ENCODE results near the gene OSBPL3. TPM values are rescaled to one million over a fixed set of nuclear protein-coding genes. Genes with fewer than 3 reads are reported as not detected.
A peak's percentile ranks its signal among the peaks of the same experiment; 100 is the strongest.

Gene OSBPL3
- total and polyA plus RNA-seq, 2 donors from 2014 or later: 8.6 to 40.5 TPM

- Histone ChIP-seq H3K36me3 (ENCODE audit: control insufficient read depth in 2 of 3, insufficient read depth in 3 of 3, low read length in 3 of 3) (no peaks in the 10 kb centered on the region), H3K4me3 (ENCODE audit: low read length in 3 of 3) (no peak overlapping the region), H3K4me1 (ENCODE audit: control insufficient read depth in 2 of 3, insufficient read depth in 2 of 3, low read depth in 1 of 3, low read length in 3 of 3) (no peaks in the 10 kb centered on the region), H3K9me3 (ENCODE audit: control insufficient read depth in 2 of 3, insufficient read depth in 1 of 3, low read length in 3 of 3) (no peaks in the 10 kb centered on the region), H3K27ac (ENCODE audit: low read depth in 2 of 2, low read length in 2 of 2) (no peak overlapping the region), H3K9ac (ENCODE audit: low read length in 3 of 3) (no peak overlapping the region), H3K27me3 (ENCODE audit: control insufficient read depth, insufficient read depth, low read length) (no peaks in the 10 kb centered on the region)
- TF ChIP-seq, protein P1, sequence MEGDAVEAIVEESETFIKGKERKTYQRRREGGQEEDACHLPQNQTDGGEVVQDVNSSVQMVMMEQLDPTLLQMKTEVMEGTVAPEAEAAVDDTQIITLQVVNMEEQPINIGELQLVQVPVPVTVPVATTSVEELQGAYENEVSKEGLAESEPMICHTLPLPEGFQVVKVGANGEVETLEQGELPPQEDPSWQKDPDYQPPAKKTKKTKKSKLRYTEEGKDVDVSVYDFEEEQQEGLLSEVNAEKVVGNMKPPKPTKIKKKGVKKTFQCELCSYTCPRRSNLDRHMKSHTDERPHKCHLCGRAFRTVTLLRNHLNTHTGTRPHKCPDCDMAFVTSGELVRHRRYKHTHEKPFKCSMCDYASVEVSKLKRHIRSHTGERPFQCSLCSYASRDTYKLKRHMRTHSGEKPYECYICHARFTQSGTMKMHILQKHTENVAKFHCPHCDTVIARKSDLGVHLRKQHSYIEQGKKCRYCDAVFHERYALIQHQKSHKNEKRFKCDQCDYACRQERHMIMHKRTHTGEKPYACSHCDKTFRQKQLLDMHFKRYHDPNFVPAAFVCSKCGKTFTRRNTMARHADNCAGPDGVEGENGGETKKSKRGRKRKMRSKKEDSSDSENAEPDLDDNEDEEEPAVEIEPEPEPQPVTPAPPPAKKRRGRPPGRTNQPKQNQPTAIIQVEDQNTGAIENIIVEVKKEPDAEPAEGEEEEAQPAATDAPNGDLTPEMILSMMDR (IDR thresholded peaks at IDR 0.05; ENCODE audit: borderline replicate concordance, extremely low read depth, insufficient read depth): no peak
- intact Hi-C loops (cut with DNase I): no loop called here
- FAIRE-seq (no peak), DNase-seq (no peak)
Observed at GRCh38 chr7:24885716-24886115, 94.3 kb downstream of the OSBPL3 start.

DNA sequence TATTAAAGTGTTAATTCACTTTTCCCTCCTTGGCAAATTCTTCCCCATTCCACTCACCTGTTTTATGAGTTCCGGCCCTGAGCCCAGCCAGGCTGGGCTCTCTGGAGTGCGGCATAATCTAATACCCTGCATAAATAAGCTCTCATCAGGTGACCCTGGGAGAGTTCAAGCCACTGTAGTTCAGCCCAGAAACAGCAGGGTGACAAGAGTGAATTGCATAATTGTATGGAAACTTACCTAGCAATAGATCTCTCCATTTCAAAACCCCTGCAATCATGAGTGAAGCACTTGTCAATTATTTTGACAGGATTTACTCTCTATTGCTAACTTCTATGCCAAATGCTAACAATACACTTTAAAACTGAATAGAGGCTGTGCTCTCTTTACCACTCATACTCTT lies 94.7 kb downstream of the OSBPL3 start:
- Histone ChIP-seq H3K27me3 (ENCODE audit: control insufficient read depth, insufficient read depth, low read length) (no peaks in the 10 kb centered on the region), H3K27ac (ENCODE audit: low read depth in 2 of 2, low read length in 2 of 2) (no peak overlapping the region), H3K36me3 (ENCODE audit: control insufficient read depth in 2 of 3, insufficient read depth in 3 of 3, low read length in 3 of 3) (no peaks in the 10 kb centered on the region), H3K9me3 (ENCODE audit: control insufficient read depth in 2 of 3, insufficient read depth in 1 of 3, low read length in 3 of 3) (no peaks in the 10 kb centered on the region), H3K9ac (ENCODE audit: low read length in 3 of 3) (no peak overlapping the region), H3K4me1 (ENCODE audit: control insufficient read depth in 2 of 3, insufficient read depth in 2 of 3, low read depth in 1 of 3, low read length in 3 of 3) (no peaks in the 10 kb centered on the region), H3K4me3 (ENCODE audit: low read length in 3 of 3) (no peak overlapping the region)
- DNase-seq (peak in 2 of 5 donors; percentile 13 to 33), FAIRE-seq (no peak)
- TF ChIP-seq, protein P1 (IDR thresholded peaks at IDR 0.05; ENCODE audit: borderline replicate concordance, extremely low read depth, insufficient read depth): no peak
- intact Hi-C loops (cut with DNase I): no loop called here

- no peaks in the 10 kb centered on the region for H3K36me3 ChIP-seq (ENCODE audit: control insufficient read depth in 2 of 3, insufficient read depth in 3 of 3, low read length in 3 of 3)
- H3K27ac ChIP-seq (ENCODE audit: low read depth in 2 of 2, low read length in 2 of 2): no peak overlapping the region
- H3K9me3 ChIP-seq (ENCODE audit: control insufficient read depth in 2 of 3, insufficient read depth in 1 of 3, low read length in 3 of 3): no peaks in the 10 kb centered on the region
- H3K4me1 ChIP-seq (ENCODE audit: control insufficient read depth in 2 of 3, insufficient read depth in 2 of 3, low read depth in 1 of 3, low read length in 3 of 3): no peaks in the 10 kb centered on the region
- FAIRE-seq (no peak), DNase-seq (no peak)
- no peaks in the 10 kb centered on the region for H3K27me3 ChIP-seq (ENCODE audit: control insufficient read depth, insufficient read depth, low read length)
- TF ChIP-seq, protein P1 (IDR thresholded peaks at IDR 0.05; ENCODE audit: borderline replicate concordance, extremely low read depth, insufficient read depth): no peak
- no peak overlapping the region for H3K4me3 ChIP-seq (ENCODE audit: low read length in 3 of 3)
- H3K9ac ChIP-seq (ENCODE audit: low read length in 3 of 3): no peak overlapping the region
- intact Hi-C loops (cut with DNase I): no loop called here
Observed at GRCh38 chr7:24884401-24884800, 95.6 kb downstream of the OSBPL3 start.

- no peaks in the 10 kb centered on the region for H3K27me3 ChIP-seq (ENCODE audit: control insufficient read depth, insufficient read depth, low read length)
- FAIRE-seq (no peak), DNase-seq (peak in 2 of 5 donors; percentile 4 to 17)
- H3K36me3 ChIP-seq (ENCODE audit: control insufficient read depth in 2 of 3, insufficient read depth in 3 of 3, low read length in 3 of 3): no peaks in the 10 kb centered on the region
- H3K4me3 ChIP-seq (ENCODE audit: low read length in 3 of 3): no peak overlapping the region
- no peaks in the 10 kb centered on the region for H3K4me1 ChIP-seq (ENCODE audit: control insufficient read depth in 2 of 3, insufficient read depth in 2 of 3, low read depth in 1 of 3, low read length in 3 of 3)
- TF ChIP-seq, protein P1 (IDR thresholded peaks at IDR 0.05; ENCODE audit: borderline replicate concordance, extremely low read depth, insufficient read depth): no peak
- H3K9ac ChIP-seq (ENCODE audit: low read length in 3 of 3): no peak overlapping the region
- H3K27ac ChIP-seq (ENCODE audit: low read depth in 2 of 2, low read length in 2 of 2): no peak overlapping the region
- intact Hi-C loops (cut with DNase I): no loop called here
- no peaks in the 10 kb centered on the region for H3K9me3 ChIP-seq (ENCODE audit: control insufficient read depth in 2 of 3, insufficient read depth in 1 of 3, low read length in 3 of 3)
Observed at GRCh38 chr7:24883622-24884013, 96.4 kb downstream of the OSBPL3 start.

Data from kidney (tissue), 14 donors.